Effector memory CD4-positive, alpha-beta T cell (primary cell): ENCODE results near the gene MMP11.

Source experiments
- DNase-seq, 3 donors: peaks; one replicate each; pipeline ENCODE4 v3.0.0-alpha.2; 2020
- H3K27ac ChIP-seq: 2 replicates; pipeline ENCODE4 v1.7.0; 2013; ENCODE audit warnings: mild to moderate bottlenecking, low read length, moderate library complexity; ENCODE audit not compliant: insufficient read depth, poor library complexity, severe bottlenecking
- H3K27me3 ChIP-seq: replicated peaks from 2 replicates; pipeline ENCODE4 v1.7.0; 2013; ENCODE audit warnings: mild to moderate bottlenecking, low read length; ENCODE audit not compliant: insufficient read depth, control insufficient read depth, poor library complexity, severe bottlenecking
- H3K36me3 ChIP-seq: 2 replicates; pipeline ENCODE4 v1.7.0; 2013; ENCODE audit warnings: mild to moderate bottlenecking, low read length, moderate library complexity; ENCODE audit not compliant: control insufficient read depth, insufficient read depth
- H3K4me1 ChIP-seq: 2 replicates; pipeline ENCODE4 v1.7.0; 2013; ENCODE audit warnings: low read length, mild to moderate bottlenecking; ENCODE audit not compliant: control insufficient read depth, insufficient read depth, poor library complexity, severe bottlenecking
- H3K4me3 ChIP-seq: 2 replicates; pipeline ENCODE4 v1.7.0; 2013; ENCODE audit warnings: low read length, low read depth, mild to moderate bottlenecking; ENCODE audit not compliant: insufficient read depth, poor library complexity, severe bottlenecking
- H3K9me3 ChIP-seq: 2 replicates; pipeline ENCODE4 v1.7.0; 2013; ENCODE audit warnings: mild to moderate bottlenecking, low read length, moderate library complexity; ENCODE audit not compliant: control insufficient read depth

MMP11 gene

GRCh38 chr22:23828800-23829680, 56.4 kb downstream of the MMP11 start:
- H3K27ac ChIP-seq: no peak overlapping the region
- DNase-seq: no peak
- peaks cover 60% of the 10 kb centered on the region for H3K36me3 ChIP-seq
- no peaks in the 10 kb centered on the region for H3K27me3 ChIP-seq
- no peak overlapping the region for H3K4me3 ChIP-seq
- no peaks in the 10 kb centered on the region for H3K9me3 ChIP-seq
- no peaks in the 10 kb centered on the region for H3K4me1 ChIP-seq

DNA sequence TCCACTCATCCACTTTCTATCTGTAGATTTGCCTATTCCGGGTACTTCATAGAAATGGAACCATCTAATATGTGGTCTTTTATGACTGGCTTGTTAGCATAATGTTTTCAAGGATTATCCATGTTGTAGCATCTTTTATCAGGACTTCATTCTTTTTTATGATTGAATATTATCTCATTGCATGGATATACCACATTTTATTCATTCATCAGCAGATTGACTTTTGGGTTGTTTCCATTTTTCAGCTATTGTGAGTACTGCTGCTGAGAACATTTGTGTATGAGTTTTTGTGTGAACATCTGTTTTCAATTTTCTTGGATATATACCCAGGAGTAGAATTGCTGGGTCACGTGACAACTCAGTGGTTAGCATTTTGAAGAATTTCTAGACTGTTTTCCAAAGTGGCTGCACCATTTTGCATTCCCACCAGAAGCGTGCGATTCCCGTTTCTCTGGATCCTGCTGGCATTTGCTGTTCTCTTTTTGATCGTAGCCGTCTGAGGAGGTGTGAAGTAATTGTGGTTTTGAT, 57.3 kb downstream of the MMP11 start:
- no peaks in the 10 kb centered on the region for H3K9me3 ChIP-seq
- H3K27me3 ChIP-seq: no peaks in the 10 kb centered on the region
- no peak for DNase-seq
- H3K4me3 ChIP-seq: no peak overlapping the region
- no peaks in the 10 kb centered on the region for H3K4me1 ChIP-seq
- no peak overlapping the region for H3K27ac ChIP-seq
- H3K36me3 ChIP-seq: peaks cover 57% of the 10 kb centered on the region

- no peak overlapping the region for H3K27ac ChIP-seq
- DNase-seq: no peak
- H3K36me3 ChIP-seq: peaks cover 52% of the 10 kb centered on the region
- no peak overlapping the region for H3K4me3 ChIP-seq
- H3K4me1 ChIP-seq: no peaks in the 10 kb centered on the region
- H3K27me3 ChIP-seq: no peaks in the 10 kb centered on the region
- H3K9me3 ChIP-seq: no peaks in the 10 kb centered on the region
Observed at GRCh38 chr22:23831261-23831660, 58.6 kb downstream of the MMP11 start.

GRCh38 chr22:23831781-23832180, 59.1 kb downstream of the MMP11 start:
- Histone ChIP-seq H3K27ac (no peak overlapping the region), H3K9me3 (no peaks in the 10 kb centered on the region), H3K27me3 (no peaks in the 10 kb centered on the region), H3K4me3 (no peak overlapping the region), H3K36me3 (peaks cover 47% of the 10 kb centered on the region), H3K4me1 (no peaks in the 10 kb centered on the region)
- DNase-seq: no peak

DNA sequence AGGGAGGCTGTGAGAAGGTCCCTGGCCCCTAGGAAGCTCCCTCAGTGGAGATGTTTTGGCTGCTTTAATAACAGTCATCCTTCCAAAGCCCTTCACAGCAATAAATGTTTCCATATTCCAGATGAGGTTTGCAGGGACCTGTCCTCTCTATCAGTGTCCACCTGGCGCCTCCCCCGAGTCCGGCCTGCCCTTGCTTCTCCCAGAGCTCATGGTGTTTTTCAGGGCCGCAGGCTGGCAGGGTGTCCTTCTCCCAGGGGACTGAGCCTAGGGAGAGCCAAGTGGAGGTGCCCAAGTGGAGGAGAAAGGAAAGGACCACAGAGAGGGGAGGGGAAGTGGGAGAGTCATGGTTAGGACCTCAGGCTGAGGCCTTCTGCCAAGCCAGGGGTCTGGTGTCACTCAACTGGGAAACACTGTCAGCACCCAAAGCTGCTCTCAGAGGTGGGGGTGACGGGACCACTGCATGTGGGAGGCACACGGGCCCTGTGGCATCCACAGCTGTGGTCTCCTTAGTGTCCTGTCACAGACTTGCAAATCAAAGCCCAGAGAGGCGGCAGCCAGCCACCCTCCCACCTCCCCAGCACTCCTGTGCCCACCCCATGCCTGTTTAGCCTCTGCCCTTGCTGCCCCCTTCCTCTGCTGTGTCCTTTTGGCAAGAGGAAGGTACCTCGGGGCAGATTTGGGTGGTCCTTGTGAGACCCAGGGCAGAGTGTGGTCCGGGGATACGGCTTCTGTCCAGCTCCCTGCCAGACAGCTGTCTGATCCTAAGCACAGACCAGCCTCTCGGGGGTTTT, 59.8 kb downstream of the MMP11 start:
- Histone ChIP-seq H3K27me3 (no peaks in the 10 kb centered on the region), H3K4me1 (no peaks in the 10 kb centered on the region), H3K9me3 (no peaks in the 10 kb centered on the region), H3K4me3 (no peak overlapping the region), H3K27ac (no peak overlapping the region), H3K36me3 (peaks cover 40% of the 10 kb centered on the region)
- DNase-seq: no peak

DNA sequence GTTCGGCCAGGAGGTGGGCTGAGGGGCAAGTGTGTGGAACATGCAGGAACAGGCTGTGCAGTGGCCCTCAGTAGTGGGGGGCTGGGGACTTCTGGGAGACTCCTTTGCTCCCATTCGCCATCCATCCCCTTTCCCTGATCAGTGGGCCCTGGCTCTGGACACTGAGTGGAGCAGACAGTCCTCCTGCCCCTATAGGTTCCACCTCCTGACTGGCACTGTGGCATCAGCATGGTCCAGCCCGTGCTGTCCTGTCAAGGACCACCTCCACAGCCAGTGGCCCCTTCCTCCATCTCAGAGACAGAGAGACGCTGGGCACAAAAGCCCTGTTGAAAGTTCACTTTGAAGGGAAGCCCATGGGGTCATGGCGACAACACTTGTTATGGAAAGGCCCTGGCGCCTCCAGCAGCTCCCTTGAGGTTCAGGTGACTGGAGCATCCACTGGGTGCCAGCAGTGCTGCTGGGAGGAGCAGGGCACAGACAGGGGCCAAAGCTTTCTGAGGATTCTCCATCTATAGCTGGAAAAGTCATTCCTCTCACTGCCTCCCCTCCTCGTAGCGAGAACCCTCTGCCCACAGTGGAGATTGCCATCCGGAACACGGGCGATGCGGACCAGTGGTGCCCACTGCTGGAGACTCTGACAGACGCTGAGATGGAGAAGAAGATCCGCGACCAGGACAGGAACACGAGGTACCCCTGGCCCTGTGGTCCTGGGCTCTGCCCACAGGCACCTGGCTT, 60.5 kb downstream of the MMP11 start:
- no peak overlapping the region for H3K27ac ChIP-seq
- H3K9me3 ChIP-seq: no peaks in the 10 kb centered on the region
- no peak overlapping the region for H3K4me3 ChIP-seq
- peaks cover 4% of the 10 kb centered on the region for H3K4me1 ChIP-seq
- H3K36me3 ChIP-seq: peaks cover 38% of the 10 kb centered on the region
- no peaks in the 10 kb centered on the region for H3K27me3 ChIP-seq
- no peak for DNase-seq
